ENCODE results near the gene GOPC. TPM values are rescaled to one million over a fixed set of nuclear protein-coding genes. Genes with fewer than 3 reads are reported as not detected.

The GOPC gene
- total RNA-seq, 4 donors from 2014 or later = 20.5 to 34.1 (median 24.2) TPM

- Histone ChIP-seq H3K27ac (no peak overlapping the region), H3K27me3 (no peaks in the 10 kb centered on the region), H3K9me3 (no peaks in the 10 kb centered on the region), H3K36me3 (peaks cover 0 to 44% of the 10 kb centered on the region in 2 donors), H3K4me3 (no peak overlapping the region), H3K4me1 (no peaks in the 10 kb centered on the region)
- WGBS, 2 donors (ENCODE audit: low coverage in 1 of 2) = 87 to 90% methylated on average over 3 to 9 of the region's 9 CpGs
- no peak for ATAC-seq
- TF ChIP-seq POLR2AphosphoS5 (IDR thresholded peaks at IDR 0.05) (no peak), POLR2A (IDR thresholded peaks at IDR 0.05) (no peak), EP300 (IDR thresholded peaks at IDR 0.05) (no peak)
- TF ChIP-seq, protein P1, sequence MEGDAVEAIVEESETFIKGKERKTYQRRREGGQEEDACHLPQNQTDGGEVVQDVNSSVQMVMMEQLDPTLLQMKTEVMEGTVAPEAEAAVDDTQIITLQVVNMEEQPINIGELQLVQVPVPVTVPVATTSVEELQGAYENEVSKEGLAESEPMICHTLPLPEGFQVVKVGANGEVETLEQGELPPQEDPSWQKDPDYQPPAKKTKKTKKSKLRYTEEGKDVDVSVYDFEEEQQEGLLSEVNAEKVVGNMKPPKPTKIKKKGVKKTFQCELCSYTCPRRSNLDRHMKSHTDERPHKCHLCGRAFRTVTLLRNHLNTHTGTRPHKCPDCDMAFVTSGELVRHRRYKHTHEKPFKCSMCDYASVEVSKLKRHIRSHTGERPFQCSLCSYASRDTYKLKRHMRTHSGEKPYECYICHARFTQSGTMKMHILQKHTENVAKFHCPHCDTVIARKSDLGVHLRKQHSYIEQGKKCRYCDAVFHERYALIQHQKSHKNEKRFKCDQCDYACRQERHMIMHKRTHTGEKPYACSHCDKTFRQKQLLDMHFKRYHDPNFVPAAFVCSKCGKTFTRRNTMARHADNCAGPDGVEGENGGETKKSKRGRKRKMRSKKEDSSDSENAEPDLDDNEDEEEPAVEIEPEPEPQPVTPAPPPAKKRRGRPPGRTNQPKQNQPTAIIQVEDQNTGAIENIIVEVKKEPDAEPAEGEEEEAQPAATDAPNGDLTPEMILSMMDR (IDR thresholded peaks at IDR 0.05) = no peak
These were observed 63.7 kb downstream of the GOPC start for GRCh38 chr6:117538615-117539014.

GRCh38 chr6:117536317-117536716, 66.0 kb downstream of the GOPC start:
- peaks cover 0 to 33% of the 10 kb centered on the region in 2 donors for H3K36me3 ChIP-seq
- TF ChIP-seq POLR2AphosphoS5 (IDR thresholded peaks at IDR 0.05) (no peak), POLR2A (IDR thresholded peaks at IDR 0.05) (no peak), EP300 (IDR thresholded peaks at IDR 0.05) (no peak)
- TF ChIP-seq, protein P1 (IDR thresholded peaks at IDR 0.05) = no peak
- H3K4me1 ChIP-seq = no peaks in the 10 kb centered on the region
- H3K4me3 ChIP-seq = no peak overlapping the region
- no peak for ATAC-seq
- H3K27ac ChIP-seq = no peak overlapping the region
- H3K9me3 ChIP-seq = no peaks in the 10 kb centered on the region
- H3K27me3 ChIP-seq = no peaks in the 10 kb centered on the region
- WGBS, 2 donors (ENCODE audit: low coverage in 1 of 2) = 86 to 92% methylated on average over 3 of the region's 4 CpGs

- Histone ChIP-seq H3K4me3 (no peak overlapping the region), H3K9me3 (no peaks in the 10 kb centered on the region), H3K27me3 (no peaks in the 10 kb centered on the region), H3K36me3 (peaks cover 0 to 24% of the 10 kb centered on the region in 2 donors), H3K27ac (no peak overlapping the region), H3K4me1 (no peaks in the 10 kb centered on the region)
- ATAC-seq = no peak
- WGBS, 2 donors (ENCODE audit: low coverage in 1 of 2) = 54 to 67% methylated on average over 2 to 3 of the region's 3 CpGs
- no peak for TF ChIP-seq POLR2A (IDR thresholded peaks at IDR 0.05)
- no peak for TF ChIP-seq POLR2AphosphoS5 (IDR thresholded peaks at IDR 0.05)
- TF ChIP-seq EP300 (IDR thresholded peaks at IDR 0.05) = no peak
- TF ChIP-seq, protein P1 (IDR thresholded peaks at IDR 0.05) = no peak
These were observed 67.3 kb downstream of the GOPC start for GRCh38 chr6:117534974-117535373.

DNA sequence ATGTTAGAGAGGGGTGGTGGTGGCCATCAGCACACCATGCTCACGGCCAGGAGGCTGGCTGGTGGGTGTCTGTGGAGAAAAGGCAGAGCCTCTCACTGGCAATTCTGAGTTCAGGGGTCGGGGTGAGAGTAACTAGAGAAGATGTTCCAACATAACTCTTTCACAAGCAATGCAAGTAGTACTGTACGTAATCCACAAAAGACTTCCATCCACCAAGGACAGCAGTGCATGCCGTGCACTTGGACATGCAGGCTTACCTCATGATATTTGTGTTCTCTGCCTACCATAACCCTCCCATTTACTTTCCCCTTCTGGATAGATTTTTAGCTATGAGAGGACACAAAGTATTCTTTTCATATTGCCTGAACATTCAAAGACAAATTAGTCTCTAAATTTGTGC, 68.5 kb downstream of the GOPC start:
- ATAC-seq = no peak
- H3K9me3 ChIP-seq = no peaks in the 10 kb centered on the region
- no peaks in the 10 kb centered on the region for H3K27me3 ChIP-seq
- no peak overlapping the region for H3K4me3 ChIP-seq
- H3K36me3 ChIP-seq = peaks cover 0 to 13% of the 10 kb centered on the region in 2 donors
- WGBS, 2 donors (ENCODE audit: low coverage in 1 of 2) = 93 to 98% methylated on average over 4 of the region's 4 CpGs
- H3K27ac ChIP-seq = no peak overlapping the region
- no peaks in the 10 kb centered on the region for H3K4me1 ChIP-seq
- no peak for TF ChIP-seq POLR2A (IDR thresholded peaks at IDR 0.05)
- TF ChIP-seq, protein P1 (IDR thresholded peaks at IDR 0.05) = no peak
- no peak for TF ChIP-seq POLR2AphosphoS5 (IDR thresholded peaks at IDR 0.05)
- no peak for TF ChIP-seq EP300 (IDR thresholded peaks at IDR 0.05)

GRCh38 chr6:117531809-117532725, 70.2 kb downstream of the GOPC start:
- H3K9me3 ChIP-seq = no peaks in the 10 kb centered on the region
- no peaks in the 10 kb centered on the region for H3K4me1 ChIP-seq
- TF ChIP-seq POLR2A (IDR thresholded peaks at IDR 0.05) (no peak), EP300 (IDR thresholded peaks at IDR 0.05) (no peak), POLR2AphosphoS5 (IDR thresholded peaks at IDR 0.05) (no peak)
- TF ChIP-seq, protein P1 (IDR thresholded peaks at IDR 0.05) = no peak
- no peaks in the 10 kb centered on the region for H3K27me3 ChIP-seq
- WGBS, 2 donors (ENCODE audit: low coverage in 1 of 2) = 89% methylated on average over 5 of the region's 5 CpGs
- no peak overlapping the region for H3K4me3 ChIP-seq
- peaks cover 0 to 6% of the 10 kb centered on the region in 2 donors for H3K36me3 ChIP-seq
- H3K27ac ChIP-seq = no peak overlapping the region
- ATAC-seq = no peak

Measured in gastroesophageal sphincter (tissue), 4 donors.